AG10803 (cell line): ENCODE results near the gene PYCR2.

Source experiments
- DNase-seq: peaks from one replicate; pipeline ENCODE4 v3.0.0; 2010; ENCODE audit warnings: low read depth
- H3K4me3 ChIP-seq: 2 replicates; pipeline ENCODE4 v1.5.1; 2011; ENCODE audit warnings: mild to moderate bottlenecking, low read length, control low read depth
- CTCF ChIP-seq: conservative IDR thresholded peaks from 2 replicates; pipeline ENCODE4 v1.5.1; 2011; ENCODE audit warnings: mild to moderate bottlenecking, low read length, control low read depth, inconsistent platforms

PYCR2 gene

GRCh38 chr1:225876900-225877510 is 47.0 kb downstream of the PYCR2 start:
- no peak for TF ChIP-seq CTCF
- H3K4me3 ChIP-seq = no peak overlapping the region
- no peak for DNase-seq

GRCh38 chr1:225875044-225875815 is 48.8 kb downstream of the PYCR2 start:
- H3K4me3 ChIP-seq = no peak overlapping the region
- no peak for DNase-seq
- TF ChIP-seq CTCF = no peak

- no peak for DNase-seq
- TF ChIP-seq CTCF = no peak
These were observed 49.6 kb downstream of the PYCR2 start for GRCh38 chr1:225874431-225874830.

GRCh38 chr1:225873281-225873850 is 50.7 kb downstream of the PYCR2 start:
- no peak for DNase-seq
- TF ChIP-seq CTCF = no peak
- no peak overlapping the region for H3K4me3 ChIP-seq

More at GRCh38 chr1:225874431-225874830, 49.6 kb downstream of the PYCR2 start:
- no peak overlapping the region for H3K4me3 ChIP-seq

GRCh38 chr1:225872075-225872430 is 52.0 kb downstream of the PYCR2 start:
- no peak for DNase-seq
- TF ChIP-seq CTCF = no peak
- H3K4me3 ChIP-seq = no peak overlapping the region

GRCh38 chr1:225871359-225872074 is 52.5 kb downstream of the PYCR2 start:
- no peak for DNase-seq
- no peak for TF ChIP-seq CTCF
- no peak overlapping the region for H3K4me3 ChIP-seq
